Astrocyte of the spinal cord (primary cell): ENCODE data around the gene ACVR2B.

Experiments used
- DNase-seq: peaks from one replicate; pipeline ENCODE4 v3.0.0; 2011; ENCODE audit warnings: low read depth, low spot score
- H3K4me3 ChIP-seq: 2 replicates; pipeline ENCODE4 v1.5.1; 2011; ENCODE audit warnings: low read depth, mild to moderate bottlenecking, low read length, moderate library complexity
- in situ Hi-C: cut with HindIII; loops from 2 replicates; pipeline ENCODE4 v1.10.0; 2017; ENCODE audit warnings: low sequenced_read_pairs
- TF ChIP-seq, protein P1 (sequence below): IDR thresholded peaks from 2 replicates; pipeline ENCODE4 v1.5.1; 2012; ENCODE audit warnings: low read depth, mild to moderate bottlenecking, low read length, inconsistent platforms

The ACVR2B gene

DNA sequence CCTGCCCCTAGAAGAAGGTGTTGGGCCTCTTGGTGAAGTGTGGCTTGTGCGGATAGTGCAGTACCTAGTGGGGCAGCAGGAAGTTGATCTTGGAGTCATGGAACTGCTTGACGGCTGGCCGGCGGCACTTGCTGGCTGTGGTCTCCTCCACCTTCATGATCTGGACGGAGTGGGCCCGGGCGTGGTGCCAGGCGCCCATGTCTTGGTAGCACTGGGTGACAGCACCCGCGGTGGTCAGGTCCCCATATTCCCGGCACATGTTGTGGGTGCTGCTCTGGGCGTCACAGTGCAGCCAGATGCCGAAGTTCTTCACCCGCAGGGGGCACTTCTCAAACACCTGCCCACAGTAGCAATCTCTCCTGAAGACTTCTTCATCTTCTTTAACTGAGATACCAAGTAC, 73.1 kb downstream of the ACVR2B start:
- no peak for DNase-seq
- in situ Hi-C loops = no loop called here

DNA sequence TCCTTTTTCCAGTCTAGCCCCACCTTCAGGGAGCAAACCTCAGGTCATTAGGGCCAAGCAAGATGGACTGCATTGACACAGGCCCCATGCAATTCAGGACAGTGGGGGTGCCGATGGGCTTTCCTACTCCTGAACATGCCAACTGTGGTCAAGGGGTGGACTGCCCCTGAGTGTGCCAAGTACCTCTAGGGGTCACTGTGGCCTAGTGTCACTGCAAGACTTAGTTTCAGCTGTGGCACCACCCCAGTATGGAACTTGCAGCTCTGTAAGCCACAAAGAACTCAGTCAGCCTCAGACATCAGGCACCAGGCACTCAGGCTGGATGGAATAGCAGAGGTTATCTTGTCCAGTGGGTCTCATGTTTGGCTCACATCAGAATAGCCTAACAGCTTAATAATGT, 74.8 kb downstream of the ACVR2B start:
- no peak overlapping the region for H3K4me3 ChIP-seq
- in situ Hi-C loops = no loop called here
- DNase-seq = no peak
- TF ChIP-seq, protein P1, sequence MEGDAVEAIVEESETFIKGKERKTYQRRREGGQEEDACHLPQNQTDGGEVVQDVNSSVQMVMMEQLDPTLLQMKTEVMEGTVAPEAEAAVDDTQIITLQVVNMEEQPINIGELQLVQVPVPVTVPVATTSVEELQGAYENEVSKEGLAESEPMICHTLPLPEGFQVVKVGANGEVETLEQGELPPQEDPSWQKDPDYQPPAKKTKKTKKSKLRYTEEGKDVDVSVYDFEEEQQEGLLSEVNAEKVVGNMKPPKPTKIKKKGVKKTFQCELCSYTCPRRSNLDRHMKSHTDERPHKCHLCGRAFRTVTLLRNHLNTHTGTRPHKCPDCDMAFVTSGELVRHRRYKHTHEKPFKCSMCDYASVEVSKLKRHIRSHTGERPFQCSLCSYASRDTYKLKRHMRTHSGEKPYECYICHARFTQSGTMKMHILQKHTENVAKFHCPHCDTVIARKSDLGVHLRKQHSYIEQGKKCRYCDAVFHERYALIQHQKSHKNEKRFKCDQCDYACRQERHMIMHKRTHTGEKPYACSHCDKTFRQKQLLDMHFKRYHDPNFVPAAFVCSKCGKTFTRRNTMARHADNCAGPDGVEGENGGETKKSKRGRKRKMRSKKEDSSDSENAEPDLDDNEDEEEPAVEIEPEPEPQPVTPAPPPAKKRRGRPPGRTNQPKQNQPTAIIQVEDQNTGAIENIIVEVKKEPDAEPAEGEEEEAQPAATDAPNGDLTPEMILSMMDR = no peak

More for the DNA sequence above, 73.1 kb downstream of the ACVR2B start:
- TF ChIP-seq, protein P1 = no peak
- H3K4me3 ChIP-seq = no peak overlapping the region

DNA sequence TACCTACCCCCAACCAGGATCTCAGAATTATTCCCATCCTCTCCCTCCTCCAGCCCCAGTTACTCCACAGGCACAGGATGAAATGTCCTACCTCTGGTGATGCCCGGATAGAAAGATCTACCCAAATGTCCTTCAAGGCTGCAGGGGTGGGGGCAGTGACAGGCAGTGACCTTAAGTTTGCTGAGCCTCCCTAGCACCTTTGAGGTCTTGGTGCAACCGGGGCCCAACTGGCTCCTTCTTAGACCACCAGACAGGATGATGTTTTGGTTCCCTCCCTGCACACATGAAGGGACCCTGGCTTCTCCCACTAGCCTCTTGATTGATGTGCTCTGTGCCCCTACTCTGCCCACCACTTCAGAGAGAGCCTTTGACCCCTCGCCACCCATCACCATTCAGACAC, 78.8 kb downstream of the ACVR2B start:
- no peak for DNase-seq
- TF ChIP-seq, protein P1 = no peak
- H3K4me3 ChIP-seq = no peak overlapping the region
- in situ Hi-C loops = no loop called here

DNA sequence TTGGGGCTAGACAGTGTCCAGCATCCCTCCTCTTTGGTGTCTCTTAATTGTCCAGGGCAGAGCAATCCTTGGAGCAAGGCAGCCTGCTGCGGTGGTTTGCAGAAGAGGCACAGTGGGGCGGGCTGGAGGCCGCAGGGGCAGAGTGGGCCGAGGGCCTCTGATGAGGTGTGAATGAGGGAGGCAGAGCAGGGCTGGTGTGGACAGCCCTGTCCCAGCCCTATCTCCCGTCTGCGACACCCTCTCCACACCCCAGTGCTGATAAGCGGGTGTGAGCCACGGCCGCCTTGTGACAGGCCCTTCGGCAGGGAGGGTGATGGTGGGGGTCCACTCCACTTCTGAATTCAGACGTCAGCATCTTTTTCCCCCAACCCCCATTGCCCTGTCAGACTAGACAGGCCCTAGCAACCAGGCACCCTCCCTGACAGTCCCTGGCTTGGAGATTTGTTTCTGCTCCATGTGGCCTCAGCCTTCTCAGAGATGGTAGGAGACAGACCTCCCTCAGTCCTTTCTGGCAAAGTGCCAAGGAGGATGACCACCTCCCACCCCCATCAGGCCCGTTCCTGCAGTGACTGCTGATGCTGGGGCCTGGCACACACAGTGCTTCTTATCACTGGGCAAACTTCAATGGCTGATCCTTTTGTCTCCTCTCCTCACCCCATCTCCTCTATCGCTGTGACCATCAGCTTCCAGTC, 79.7 kb downstream of the ACVR2B start:
- no peak overlapping the region for H3K4me3 ChIP-seq
- DNase-seq = no peak
- TF ChIP-seq, protein P1 = no peak
- in situ Hi-C loops = no loop called here

DNA sequence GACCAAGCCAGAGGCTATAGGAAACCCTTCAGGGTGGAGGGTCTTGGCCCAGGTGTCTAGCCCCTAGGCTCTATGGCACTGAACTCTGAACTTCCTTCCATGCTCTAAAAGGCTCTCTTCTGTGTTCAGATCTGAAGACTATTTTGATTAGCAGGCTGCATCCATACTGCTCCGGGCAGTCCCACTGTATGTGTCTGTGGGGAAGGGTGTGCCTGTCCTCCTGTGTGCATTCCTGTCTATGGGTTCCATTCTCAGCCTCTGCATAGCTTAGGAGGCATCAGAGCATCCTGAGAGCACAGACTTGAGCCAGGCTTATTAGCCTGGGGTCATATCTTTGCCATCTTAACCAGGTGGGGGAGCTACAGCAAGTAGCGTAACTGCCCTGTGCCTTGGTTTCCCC, 80.5 kb downstream of the ACVR2B start:
- no peak overlapping the region for H3K4me3 ChIP-seq
- in situ Hi-C loops = no loop called here
- TF ChIP-seq, protein P1 = no peak
- DNase-seq = no peak

DNA sequence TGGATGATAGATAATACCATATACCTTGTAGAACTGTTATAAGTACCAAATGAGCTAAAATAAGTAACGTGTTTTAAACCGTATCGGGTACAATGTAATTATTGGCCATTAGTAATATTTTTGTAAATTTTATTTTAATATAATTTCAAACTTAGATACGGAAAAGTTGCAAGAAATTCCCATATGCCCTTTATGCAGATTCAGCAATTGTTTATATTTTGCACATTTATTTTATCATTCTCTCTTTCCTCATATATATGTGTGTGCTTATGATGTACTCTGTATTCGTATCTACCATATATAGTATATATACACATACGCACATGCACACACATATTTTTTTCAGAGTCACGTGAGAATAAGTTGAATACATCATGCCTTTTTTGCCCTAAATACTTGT, 80.9 kb downstream of the ACVR2B start:
- no peak for DNase-seq
- TF ChIP-seq, protein P1 = no peak
- H3K4me3 ChIP-seq = no peak overlapping the region
- in situ Hi-C loops = no loop called here

DNA sequence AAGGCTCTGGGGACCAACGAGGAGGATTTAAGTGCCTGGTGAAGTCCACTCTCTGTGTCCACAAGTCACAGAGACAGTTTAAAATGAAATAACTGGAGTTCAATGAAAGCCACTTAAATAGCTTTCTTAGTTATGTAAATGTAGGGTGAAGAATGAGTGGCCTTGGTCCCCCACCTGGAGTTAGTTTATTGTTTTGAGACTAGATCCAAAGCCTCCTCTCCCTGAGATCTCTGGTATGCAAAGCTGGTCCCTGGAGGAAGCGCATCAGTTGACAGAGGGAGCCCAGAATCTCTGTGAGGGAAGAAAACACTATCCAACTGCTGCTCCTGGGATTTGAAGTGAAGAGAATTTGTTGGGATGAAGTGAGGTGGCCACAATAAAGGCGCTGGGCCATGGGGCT, 83.0 kb downstream of the ACVR2B start:
- TF ChIP-seq, protein P1 = no peak
- no peak for DNase-seq
- in situ Hi-C loops = no loop called here
- H3K4me3 ChIP-seq = no peak overlapping the region
